Spleen (tissue), 11 donors: Measurements from ENCODE around the gene GSG1L. TPM values are rescaled to one million over a fixed set of nuclear protein-coding genes. Genes with fewer than 3 reads are reported as not detected.

Experiments used
- DNase-seq: peaks from one replicate; pipeline ENCODE4 v3.0.0-alpha.2; 2020
- H3K27ac ChIP-seq, 8 donors: fragments of 200-600 bp; sonication (generic) in 7 of 8; 1 replicate in 4 of 8; 2 replicates in 4 of 8; pipeline versions ENCODE4 v1.5.0 to v1.8.0; 2016 to 2021; ENCODE audit warnings: inconsistent platforms in 4 of 8, mild to moderate bottlenecking in 4 of 8, moderate library complexity in 1 of 8
- H3K27me3 ChIP-seq, 7 donors: fragments of 200-600 bp; sonication (generic) in 6 of 7; replicated peaks in 1 of 7; 1 replicate in 4 of 7; 2 replicates in 3 of 7; pipeline versions ENCODE4 v1.5.0 to v1.8.0; 2016 to 2021; ENCODE audit warnings: inconsistent platforms in 3 of 7, mild to moderate bottlenecking in 1 of 7
- H3K36me3 ChIP-seq, 6 donors: fragments of 200-600 bp; sonication (generic) in 5 of 6; 1 replicate in 4 of 6; 2 replicates in 2 of 6; pipeline versions ENCODE4 v1.5.0 to v1.8.0; 2016 to 2021; ENCODE audit warnings: inconsistent platforms in 2 of 6
- H3K4me1 ChIP-seq, 6 donors: fragments of 200-600 bp; sonication (generic) in 5 of 6; 1 replicate in 3 of 6; 2 replicates in 3 of 6; pipeline versions ENCODE4 v1.5.0 to v1.8.0; 2016 to 2021; ENCODE audit warnings: inconsistent platforms in 3 of 6
- H3K4me3 ChIP-seq, 8 donors: fragments of 200-600 bp; sonication (generic) in 7 of 8; 1 replicate in 4 of 8; 2 replicates in 4 of 8; pipeline versions ENCODE4 v1.5.0 to v1.8.0; 2016 to 2021; ENCODE audit warnings: inconsistent platforms in 4 of 8, mild to moderate bottlenecking in 4 of 8, moderate library complexity in 2 of 8
- H3K9me3 ChIP-seq, 8 donors: fragments of 200-600 bp; sonication (generic) in 7 of 8; 1 replicate in 4 of 8; 2 replicates in 4 of 8; pipeline versions ENCODE4 v1.5.0 to v1.8.0; 2016 to 2021; ENCODE audit warnings: inconsistent platforms in 4 of 8
- POLR2A ChIP-seq, 3 donors: fragments of 450-650 bp; IDR thresholded peaks; one replicate each; pipeline ENCODE4 v1.5.1; 2017; ENCODE audit warnings: antibody characterized with exemption in 3 of 3, mild to moderate bottlenecking in 1 of 3
- POLR2AphosphoS5 ChIP-seq, 3 donors: sonication (generic); formaldehyde crosslinking; IDR thresholded peaks; one replicate each; pipeline ENCODE4 v1.5.1; 2017; ENCODE audit warnings: antibody characterized with exemption in 3 of 3
- WGBS, 5 donors: extraction: QIAGEN DNeasy Blood & Tissue Kit in 3 of 5; methylation state at CpG; one replicate each; pipeline versions ENCODE4 v1.1.5 to v1.1.7; 2013 to 2018; 5-methylcytosine and 5-hydroxymethylcytosine counted together
- intact Hi-C: fragments of 100-400 bp; cut with DNase I; formaldehyde crosslinking; loops from one replicate; pipeline ENCODE4 v1.15.0; 2023; ENCODE audit warnings: low total_unique reads
- polyA plus RNA-seq, 3 donors: library from polyadenylated mRNA; stranded (reverse); fragments of 200-250 nt; gene quantifications; one replicate each; pipeline ENCODE4 v1.2.1, GENCODE V29; 2013
- total RNA-seq, 7 donors: library from RNA; depleted of rRNA in 3 of 7; stranded (reverse); fragments of >200 nt in 3 of 7; fragmentation: NEBNext Ultra II Directional in 4 of 7; extraction: Animal tissue kit (Norgen Biotek cat#: 25700) in 4 of 7; gene quantifications; one replicate each; pipeline versions ENCODE4 v1.1.0 to v1.2.1, GENCODE V29; 2016 to 2021
- TF ChIP-seq, protein P1 (sequence below), 11 experiments: fragments of 200-600 bp in 7 of 11; fragments of 450-650 bp in 4 of 11; sonication (generic) in 4 of 11; IDR thresholded peaks in 8 of 11; conservative IDR thresholded peaks in 3 of 11; 1 replicate in 7 of 11; 2 replicates in 4 of 11; pipeline versions ENCODE4 v1.4.0 to v1.8.0; 2016 to 2021; ENCODE audit warnings: antibody characterized with exemption in 11 of 11, inconsistent platforms in 4 of 11, mild to moderate bottlenecking in 1 of 11
- donor health status: healthy with polysubstance abuse.
- donor health status: DM: no; HTN: no; CAD: no; lungs with moderate emphysema.
- donor health status: DM: no; HTN: no; CAD: no.
- donor health status: Bipolar disorder and iron deficiency.
- donor health status: healthy.
- donor health status: DM: no; HTN: no; CAD: no.
- donor health status: DM: yes; HTN: yes; CAD: no.

The GSG1L gene
- total and polyA plus RNA-seq, 10 donors, result 0.22 to 0.58 (median 0.43) TPM; not detected in 6

DNA sequence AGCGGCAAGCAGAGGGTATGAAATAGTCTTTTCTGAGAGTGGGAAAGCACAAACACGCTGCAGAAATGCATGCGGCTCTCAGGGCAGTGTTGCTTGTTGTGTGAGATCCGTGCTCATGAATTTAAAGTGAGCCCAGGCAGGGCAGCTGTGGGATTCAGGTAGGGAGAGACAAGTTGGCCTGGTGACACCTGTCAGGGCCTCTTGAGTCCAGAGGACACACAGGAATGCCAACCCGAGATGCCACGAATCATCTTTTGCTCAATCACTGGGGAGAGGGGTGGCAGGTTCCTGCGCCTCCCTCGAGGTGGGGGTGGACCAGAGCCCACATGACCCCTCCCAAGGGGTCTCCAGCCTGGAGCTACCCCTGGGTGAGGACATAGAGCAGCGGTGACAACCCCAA lies 211.9 kb downstream of the GSG1L start:
- H3K4me1 ChIP-seq, result no peaks in the 10 kb centered on the region
- no peak for DNase-seq
- 63 to 71% (median 68%) methylated on average over 8 to 9 of the region's 9 CpGs for WGBS, 5 donors
- no peak overlapping the region for H3K27ac ChIP-seq
- TF ChIP-seq POLR2A (IDR thresholded peaks at IDR 0.05) (no peak), POLR2AphosphoS5 (IDR thresholded peaks at IDR 0.05) (no peak)
- TF ChIP-seq, protein P1, sequence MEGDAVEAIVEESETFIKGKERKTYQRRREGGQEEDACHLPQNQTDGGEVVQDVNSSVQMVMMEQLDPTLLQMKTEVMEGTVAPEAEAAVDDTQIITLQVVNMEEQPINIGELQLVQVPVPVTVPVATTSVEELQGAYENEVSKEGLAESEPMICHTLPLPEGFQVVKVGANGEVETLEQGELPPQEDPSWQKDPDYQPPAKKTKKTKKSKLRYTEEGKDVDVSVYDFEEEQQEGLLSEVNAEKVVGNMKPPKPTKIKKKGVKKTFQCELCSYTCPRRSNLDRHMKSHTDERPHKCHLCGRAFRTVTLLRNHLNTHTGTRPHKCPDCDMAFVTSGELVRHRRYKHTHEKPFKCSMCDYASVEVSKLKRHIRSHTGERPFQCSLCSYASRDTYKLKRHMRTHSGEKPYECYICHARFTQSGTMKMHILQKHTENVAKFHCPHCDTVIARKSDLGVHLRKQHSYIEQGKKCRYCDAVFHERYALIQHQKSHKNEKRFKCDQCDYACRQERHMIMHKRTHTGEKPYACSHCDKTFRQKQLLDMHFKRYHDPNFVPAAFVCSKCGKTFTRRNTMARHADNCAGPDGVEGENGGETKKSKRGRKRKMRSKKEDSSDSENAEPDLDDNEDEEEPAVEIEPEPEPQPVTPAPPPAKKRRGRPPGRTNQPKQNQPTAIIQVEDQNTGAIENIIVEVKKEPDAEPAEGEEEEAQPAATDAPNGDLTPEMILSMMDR (IDR thresholded peaks at IDR 0.05 in 8 of 11, conservative IDR thresholded peaks at IDR 0.05 in 3 of 11), result no peak
- intact Hi-C loops, result no loop called here
- peaks cover 0 to 71% (median 8%) of the 10 kb centered on the region in 7 donors for H3K27me3 ChIP-seq
- no peak overlapping the region for H3K4me3 ChIP-seq
- H3K36me3 ChIP-seq, result no peaks in the 10 kb centered on the region
- no peaks in the 10 kb centered on the region for H3K9me3 ChIP-seq

GRCh38 chr16:27849621-27850020 lies 213.9 kb downstream of the GSG1L start:
- H3K27ac ChIP-seq, result no peak overlapping the region
- H3K27me3 ChIP-seq, result peaks cover 0 to 81% (median 8%) of the 10 kb centered on the region in 7 donors
- WGBS, 5 donors, result 86 to 92% (median 90%) methylated on average over 3 of the region's 3 CpGs
- H3K4me3 ChIP-seq, result no peak overlapping the region
- no peak for DNase-seq
- H3K36me3 ChIP-seq, result no peaks in the 10 kb centered on the region
- no peak for TF ChIP-seq POLR2A (IDR thresholded peaks at IDR 0.05)
- TF ChIP-seq, protein P1 (IDR thresholded peaks at IDR 0.05 in 8 of 11, conservative IDR thresholded peaks at IDR 0.05 in 3 of 11), result no peak
- no peak for TF ChIP-seq POLR2AphosphoS5 (IDR thresholded peaks at IDR 0.05)
- H3K9me3 ChIP-seq, result no peaks in the 10 kb centered on the region
- intact Hi-C loops, result no loop called here
- H3K4me1 ChIP-seq, result no peaks in the 10 kb centered on the region

- no peaks in the 10 kb centered on the region for H3K36me3 ChIP-seq
- TF ChIP-seq, protein P1 (IDR thresholded peaks at IDR 0.05 in 8 of 11, conservative IDR thresholded peaks at IDR 0.05 in 3 of 11), result no peak
- TF ChIP-seq POLR2A (IDR thresholded peaks at IDR 0.05), result no peak
- no peak for TF ChIP-seq POLR2AphosphoS5 (IDR thresholded peaks at IDR 0.05)
- H3K9me3 ChIP-seq, result no peaks in the 10 kb centered on the region
- WGBS, 5 donors, result 3 to 6% (median 4%) methylated on average over 2 of the region's 2 CpGs
- peaks cover 0 to 62% (median 3%) of the 10 kb centered on the region in 7 donors for H3K27me3 ChIP-seq
- no peak overlapping the region for H3K4me3 ChIP-seq
- DNase-seq, result peak; percentile 14
- intact Hi-C loops, result no loop called here
- no peaks in the 10 kb centered on the region for H3K4me1 ChIP-seq
- H3K27ac ChIP-seq, result no peak overlapping the region
These were observed 216.4 kb downstream of the GSG1L start for GRCh38 chr16:27847030-27847550.

- Histone ChIP-seq H3K27me3 (peaks cover 0 to 57% (median 3%) of the 10 kb centered on the region in 7 donors), H3K36me3 (no peaks in the 10 kb centered on the region), H3K4me3 (no peak overlapping the region), H3K4me1 (no peaks in the 10 kb centered on the region), H3K9me3 (no peaks in the 10 kb centered on the region), H3K27ac (no peak overlapping the region)
- TF ChIP-seq POLR2A (IDR thresholded peaks at IDR 0.05), result no peak
- TF ChIP-seq, protein P1 (IDR thresholded peaks at IDR 0.05 in 8 of 11, conservative IDR thresholded peaks at IDR 0.05 in 3 of 11), result no peak
- TF ChIP-seq POLR2AphosphoS5 (IDR thresholded peaks at IDR 0.05), result no peak
- WGBS, 5 donors, result 77 to 86% (median 80%) methylated on average over 3 to 8 of the region's 8 CpGs
- intact Hi-C loops, result no loop called here
- DNase-seq, result peak; percentile 51
These were observed 218.7 kb downstream of the GSG1L start for GRCh38 chr16:27844826-27845225.
